HepG2 (cell line): ENCODE results near the gene ABI3BP. TPM values are rescaled to one million over a fixed set of nuclear protein-coding genes. Genes with fewer than 3 reads are reported as not detected.

Source experiments
- ATAC-seq: fragments of 200-7000 bp; cut with Tn5 transposase; 3 replicates; pipeline ENCODE4 v1.9.1; 2020; ENCODE audit warnings: mild to moderate bottlenecking, moderate library complexity
- BruUV-seq: library from RNA; stranded (reverse); fragments of 400-500 nt; replicated peaks from 2 replicates; lab custom pipeline; 2021; lab: Mats Ljungman, UMichigan
- CTCF ChIA-PET: fragments of 300-600 bp; formaldehyde crosslinking; extraction: SDS; loops from one replicate; lab custom pipeline; 2021; ENCODE audit warnings: low total read pairs, inconsistent platforms, low intra/inter-chr PET ratio; lab: Yijun Ruan, JAX
- POLR2A ChIA-PET: fragments of 350-600 bp; sonication (Branson Sonifier 250); formaldehyde crosslinking; loops from one replicate; lab custom pipeline; 2020; ENCODE audit warnings: antibody characterized with exemption, inconsistent platforms; lab: Yijun Ruan, JAX
- DNase-seq: peaks from one replicate; pipeline ENCODE4 v3.0.0-alpha.2; 2015; ENCODE audit warnings: low spot score
- FAIRE-seq: peaks from 3 replicates; lab custom pipeline; 2011; peaks lifted over from hg19 to GRCh38; lab: Jason Lieb, UNC
- H2AFZ ChIP-seq: one replicate; pipeline ENCODE4 v1.6.1; 2011; ENCODE audit warnings: low read length, inconsistent platforms
- H3K27ac ChIP-seq: fragments of 300-600 bp; 3 replicates; pipeline ENCODE4 v1.8.0; 2011; ENCODE audit warnings: mixed run types, mild to moderate bottlenecking, mixed read lengths, low read length, inconsistent platforms; ENCODE audit not compliant: insufficient read depth; ENCODE audit errors: extremely low read length
- H3K27me3 ChIP-seq, 2 experiments: fragments of 200-600 bp in 1 of 2; 2 replicates in 1 of 2; 3 replicates in 1 of 2; pipeline versions ENCODE4 v1.6.0 to v1.8.0; 2011; ENCODE audit warnings: low read length in 2 of 2, mild to moderate bottlenecking in 2 of 2, moderate library complexity in 2 of 2, inconsistent platforms in 1 of 2; ENCODE audit not compliant: insufficient read depth in 2 of 2, control insufficient read depth in 1 of 2
- H3K36me3 ChIP-seq, 2 experiments: fragments of 200-600 bp in 1 of 2; replicated peaks in 1 of 2; 2 replicates in 1 of 2; 3 replicates in 1 of 2; pipeline versions ENCODE4 v1.5.1 to v1.8.0; 2011; ENCODE audit warnings: low read length in 2 of 2, inconsistent platforms in 1 of 2; ENCODE audit not compliant: insufficient read depth in 2 of 2, control insufficient read depth in 1 of 2
- H3K4me1 ChIP-seq: 2 replicates; pipeline ENCODE4 v1.5.1; 2012; ENCODE audit warnings: low read length, inconsistent platforms; ENCODE audit not compliant: insufficient read depth
- H3K4me2 ChIP-seq: 2 replicates; pipeline ENCODE4 v1.6.0; 2011; ENCODE audit warnings: low read depth, low read length, inconsistent platforms
- H3K4me3 ChIP-seq, 3 experiments: fragments of 200-600 bp in 1 of 3; sonication (generic), shearing (Covaris generic) in 1 of 3; replicated peaks in 1 of 3; 2 replicates each; pipeline ENCODE4 v1.5.1; 2011 to 2016; ENCODE audit warnings: low read length in 3 of 3, inconsistent platforms in 2 of 3, low read depth in 2 of 3, mild to moderate bottlenecking in 2 of 3, control low read depth in 1 of 3, mixed read lengths in 1 of 3; ENCODE audit not compliant: insufficient read depth in 1 of 3
- H3K79me2 ChIP-seq: one replicate; pipeline ENCODE4 v1.6.1; 2011; ENCODE audit warnings: low read length, inconsistent platforms; ENCODE audit not compliant: insufficient read depth
- H3K9ac ChIP-seq: 2 replicates; pipeline ENCODE4 v1.6.0; 2011; ENCODE audit warnings: mild to moderate bottlenecking, low read depth, low read length, inconsistent platforms; ENCODE audit not compliant: insufficient read depth
- H3K9me3 ChIP-seq: 2 replicates; pipeline ENCODE4 v1.5.1; 2012; ENCODE audit warnings: mild to moderate bottlenecking, low read length
- H4K20me1 ChIP-seq: 2 replicates; pipeline ENCODE4 v1.6.0; 2011; ENCODE audit warnings: inconsistent platforms, mild to moderate bottlenecking, low read length, moderate library complexity; ENCODE audit not compliant: insufficient read depth
- FOXJ3 ChIP-seq: sonication (generic); formaldehyde crosslinking; IDR thresholded peaks from 2 replicates; pipeline ENCODE4 v1.4.0; 2020; ENCODE audit warnings: missing genetic modification reagents, mild to moderate bottlenecking, borderline replicate concordance
- HOXA3 ChIP-seq: sonication (generic); formaldehyde crosslinking; IDR thresholded peaks from 2 replicates; pipeline ENCODE4 v1.5.0; 2020; ENCODE audit warnings: missing genetic modification reagents
- ISX ChIP-seq: sonication (generic); formaldehyde crosslinking; conservative IDR thresholded peaks from 2 replicates; pipeline ENCODE4 v1.5.0; 2020; ENCODE audit warnings: missing genetic modification reagents
- NR1H2 ChIP-seq: sonication (generic); formaldehyde crosslinking; IDR thresholded peaks from 2 replicates; pipeline ENCODE4 v1.8.1; 2022; ENCODE audit warnings: low read depth, missing genetic modification reagents, borderline replicate concordance
- ZNF556 ChIP-seq: sonication (generic); formaldehyde crosslinking; IDR thresholded peaks from 2 replicates; pipeline ENCODE4 v1.4.0; 2020; ENCODE audit warnings: mild to moderate bottlenecking, missing genetic modification reagents, borderline replicate concordance
- ZNF768 ChIP-seq: sonication (generic); formaldehyde crosslinking; IDR thresholded peaks from 2 replicates; pipeline ENCODE4 v1.4.0; 2020; ENCODE audit warnings: missing genetic modification reagents
- ZNF841 ChIP-seq: sonication (generic); formaldehyde crosslinking; IDR thresholded peaks from 2 replicates; pipeline ENCODE4 v1.8.1; 2023; ENCODE audit warnings: missing genetic modification reagents, borderline replicate concordance
- ZSCAN20 ChIP-seq: sonication (generic); formaldehyde crosslinking; IDR thresholded peaks from 2 replicates; pipeline ENCODE4 v1.4.0; 2020; ENCODE audit warnings: missing genetic modification reagents, mild to moderate bottlenecking, borderline replicate concordance
- WGBS: methylation state at CpG from one replicate; pipeline ENCODE4 v1.1.6; 2017; ENCODE audit warnings: low lambda C conversion rate; 5-methylcytosine and 5-hydroxymethylcytosine counted together
- in situ Hi-C: cut with HindIII; loops from 2 replicates; pipeline ENCODE4 v1.10.0; 2017; ENCODE audit warnings: low pct_unique_long_range_greater_than_20kb; ENCODE audit not compliant: extremely low pct_ligation_motif_present
- intact Hi-C: fragments of 100-400 bp; cut with micrococcal nuclease; formaldehyde crosslinking; loops from one replicate; pipeline ENCODE4 v1.10.0; 2022; ENCODE audit not compliant: unreplicated experiment
- polyA plus RNA-seq, 8 experiments: library from polyadenylated mRNA; depleted of rRNA in 3 of 8; stranded (reverse) in 7 of 8; unstranded in 1 of 8; fragments of >200 nt; fragmentation: Illumina TruSeq in 4 of 8; extraction: Trizol in 4 of 8; gene quantifications; 2 replicates each; pipeline versions ENCODE4 v1.2.1 to v1.2.3, GENCODE V29; 2011 to 2016; ENCODE audit warnings: low read depth in 4 of 8, missing spikeins in 1 of 8, mixed read lengths in 1 of 8; ENCODE audit not compliant: insufficient read depth in 1 of 8
- total RNA-seq, 5 experiments: library from RNA; depleted of rRNA; stranded (reverse); fragments of >200 nt; fragmentation: Illumina TruSeq; extraction: Trizol; gene quantifications; 2 replicates each; pipeline ENCODE4 v1.2.3, GENCODE V29; 2016; ENCODE audit warnings: low read depth in 1 of 5
- TF ChIP-seq, protein P1 (sequence below): fragments of 450-650 bp; IDR thresholded peaks from 2 replicates; pipeline ENCODE4 v1.6.1; 2017; ENCODE audit warnings: mild to moderate bottlenecking
- TF ChIP-seq, protein P2 (sequence below): sonication (generic); formaldehyde crosslinking; IDR thresholded peaks from 2 replicates; pipeline ENCODE4 v1.4.0; 2020; ENCODE audit warnings: missing genetic modification reagents, borderline replicate concordance
- TF ChIP-seq, protein P3 (sequence below): sonication (generic); formaldehyde crosslinking; IDR thresholded peaks from 2 replicates; pipeline ENCODE4 v1.4.0; 2020; ENCODE audit warnings: missing genetic modification reagents
- TF ChIP-seq, protein P4 (sequence below): sonication (generic); formaldehyde crosslinking; IDR thresholded peaks from 2 replicates; pipeline ENCODE4 v1.5.0; 2020; ENCODE audit warnings: missing genetic modification reagents, mild to moderate bottlenecking, borderline replicate concordance

Gene ABI3BP
- total and polyA plus RNA-seq, 2 of the 13 experiments (the other 11 are each of a cell fraction or from before 2014, with no cell fraction given) = not detected

DNA sequence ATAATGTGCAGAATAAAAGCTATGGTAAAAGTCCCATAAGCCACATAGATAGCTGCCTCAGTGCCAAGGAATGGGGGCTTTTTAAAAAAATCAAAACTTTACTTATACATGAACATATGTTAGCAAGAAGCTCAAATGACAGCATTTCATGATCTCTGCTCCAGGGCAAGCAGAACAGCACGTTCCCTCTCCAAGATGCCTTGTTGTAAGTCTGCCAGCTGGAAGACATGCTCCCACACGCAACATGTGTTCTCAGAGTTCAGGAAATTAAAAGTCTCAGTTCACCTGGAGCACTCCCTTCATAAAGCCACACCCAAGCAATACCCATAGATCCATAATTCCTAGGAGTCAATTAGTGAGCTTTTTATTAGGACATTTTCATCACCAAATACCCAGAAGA is 52.2 kb downstream of the ABI3BP start:
- no peak for ATAC-seq
- CTCF ChIA-PET = no interaction called here
- in situ Hi-C loops = no loop called here

DNA sequence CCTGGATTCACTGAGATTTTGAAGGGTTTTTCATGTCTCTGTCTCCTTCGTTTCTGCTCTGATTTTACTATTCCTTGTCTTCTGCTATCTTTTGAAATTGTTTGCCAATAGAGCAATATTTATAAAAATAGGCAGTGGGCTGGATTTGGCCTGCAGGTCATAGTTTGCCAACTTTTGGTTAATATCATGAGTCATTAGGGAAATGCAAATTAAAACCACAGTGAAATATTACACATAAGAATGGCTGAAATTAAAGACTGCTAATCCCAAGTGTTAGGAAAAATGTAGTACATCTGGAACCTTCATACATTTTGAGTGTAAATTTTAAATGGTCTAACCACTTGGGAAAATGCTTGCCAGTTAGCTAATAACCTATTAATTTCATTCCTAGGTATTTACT is 56.3 kb downstream of the ABI3BP start:
- in situ Hi-C loops = no loop called here
- no TSS peak for BruUV-seq
- no peaks in the 10 kb centered on the region; a peak in 1 of 5 replicates for H3K27me3 ChIP-seq
- WGBS = 0% methylated on average over 1 of the region's 1 CpG
- H3K9ac ChIP-seq = no peak overlapping the region
- no peak overlapping the region for H3K4me2 ChIP-seq
- no peaks in the 10 kb centered on the region for H3K79me2 ChIP-seq
- ATAC-seq = no peak
- FAIRE-seq = no peak
- H3K36me3 ChIP-seq = no peaks in the 10 kb centered on the region
- ChIA-PET CTCF (no interaction called here), POLR2A (no interaction called here)
- no peaks in the 10 kb centered on the region for H4K20me1 ChIP-seq
- H3K27ac ChIP-seq = no peak overlapping the region
- DNase-seq = no peak
- intact Hi-C loops = no loop called here
- H3K4me1 ChIP-seq = no peaks in the 10 kb centered on the region
- H3K4me3 ChIP-seq = no peak overlapping the region
- no peak overlapping the region for H2AFZ ChIP-seq
- H3K9me3 ChIP-seq = no peaks in the 10 kb centered on the region
- TF ChIP-seq, protein P1, sequence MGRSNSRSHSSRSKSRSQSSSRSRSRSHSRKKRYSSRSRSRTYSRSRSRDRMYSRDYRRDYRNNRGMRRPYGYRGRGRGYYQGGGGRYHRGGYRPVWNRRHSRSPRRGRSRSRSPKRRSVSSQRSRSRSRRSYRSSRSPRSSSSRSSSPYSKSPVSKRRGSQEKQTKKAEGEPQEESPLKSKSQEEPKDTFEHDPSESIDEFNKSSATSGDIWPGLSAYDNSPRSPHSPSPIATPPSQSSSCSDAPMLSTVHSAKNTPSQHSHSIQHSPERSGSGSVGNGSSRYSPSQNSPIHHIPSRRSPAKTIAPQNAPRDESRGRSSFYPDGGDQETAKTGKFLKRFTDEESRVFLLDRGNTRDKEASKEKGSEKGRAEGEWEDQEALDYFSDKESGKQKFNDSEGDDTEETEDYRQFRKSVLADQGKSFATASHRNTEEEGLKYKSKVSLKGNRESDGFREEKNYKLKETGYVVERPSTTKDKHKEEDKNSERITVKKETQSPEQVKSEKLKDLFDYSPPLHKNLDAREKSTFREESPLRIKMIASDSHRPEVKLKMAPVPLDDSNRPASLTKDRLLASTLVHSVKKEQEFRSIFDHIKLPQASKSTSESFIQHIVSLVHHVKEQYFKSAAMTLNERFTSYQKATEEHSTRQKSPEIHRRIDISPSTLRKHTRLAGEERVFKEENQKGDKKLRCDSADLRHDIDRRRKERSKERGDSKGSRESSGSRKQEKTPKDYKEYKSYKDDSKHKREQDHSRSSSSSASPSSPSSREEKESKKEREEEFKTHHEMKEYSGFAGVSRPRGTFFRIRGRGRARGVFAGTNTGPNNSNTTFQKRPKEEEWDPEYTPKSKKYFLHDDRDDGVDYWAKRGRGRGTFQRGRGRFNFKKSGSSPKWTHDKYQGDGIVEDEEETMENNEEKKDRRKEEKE = no peak
- TF ChIP-seq ISX (no peak), NR1H2 (no peak), FOXJ3 (CRISPR knock-in tag) (no peak), ZNF556 (CRISPR knock-in tag) (no peak), ZNF768 (CRISPR knock-in tag) (no peak), ZSCAN20 (CRISPR knock-in tag) (no peak)
- TF ChIP-seq, protein P2, sequence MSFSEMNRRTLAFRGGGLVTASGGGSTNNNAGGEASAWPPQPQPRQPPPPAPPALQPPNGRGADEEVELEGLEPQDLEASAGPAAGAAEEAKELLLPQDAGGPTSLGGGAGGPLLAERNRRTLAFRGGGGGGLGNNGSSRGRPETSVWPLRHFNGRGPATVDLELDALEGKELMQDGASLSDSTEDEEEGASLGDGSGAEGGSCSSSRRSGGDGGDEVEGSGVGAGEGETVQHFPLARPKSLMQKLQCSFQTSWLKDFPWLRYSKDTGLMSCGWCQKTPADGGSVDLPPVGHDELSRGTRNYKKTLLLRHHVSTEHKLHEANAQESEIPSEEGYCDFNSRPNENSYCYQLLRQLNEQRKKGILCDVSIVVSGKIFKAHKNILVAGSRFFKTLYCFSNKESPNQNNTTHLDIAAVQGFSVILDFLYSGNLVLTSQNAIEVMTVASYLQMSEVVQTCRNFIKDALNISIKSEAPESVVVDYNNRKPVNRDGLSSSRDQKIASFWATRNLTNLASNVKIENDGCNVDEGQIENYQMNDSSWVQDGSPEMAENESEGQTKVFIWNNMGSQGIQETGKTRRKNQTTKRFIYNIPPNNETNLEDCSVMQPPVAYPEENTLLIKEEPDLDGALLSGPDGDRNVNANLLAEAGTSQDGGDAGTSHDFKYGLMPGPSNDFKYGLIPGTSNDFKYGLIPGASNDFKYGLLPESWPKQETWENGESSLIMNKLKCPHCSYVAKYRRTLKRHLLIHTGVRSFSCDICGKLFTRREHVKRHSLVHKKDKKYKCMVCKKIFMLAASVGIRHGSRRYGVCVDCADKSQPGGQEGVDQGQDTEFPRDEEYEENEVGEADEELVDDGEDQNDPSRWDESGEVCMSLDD (CRISPR knock-in tag) = no peak
- TF ChIP-seq, protein P3, sequence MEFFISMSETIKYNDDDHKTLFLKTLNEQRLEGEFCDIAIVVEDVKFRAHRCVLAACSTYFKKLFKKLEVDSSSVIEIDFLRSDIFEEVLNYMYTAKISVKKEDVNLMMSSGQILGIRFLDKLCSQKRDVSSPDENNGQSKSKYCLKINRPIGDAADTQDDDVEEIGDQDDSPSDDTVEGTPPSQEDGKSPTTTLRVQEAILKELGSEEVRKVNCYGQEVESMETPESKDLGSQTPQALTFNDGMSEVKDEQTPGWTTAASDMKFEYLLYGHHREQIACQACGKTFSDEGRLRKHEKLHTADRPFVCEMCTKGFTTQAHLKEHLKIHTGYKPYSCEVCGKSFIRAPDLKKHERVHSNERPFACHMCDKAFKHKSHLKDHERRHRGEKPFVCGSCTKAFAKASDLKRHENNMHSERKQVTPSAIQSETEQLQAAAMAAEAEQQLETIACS = no peak
- TF ChIP-seq, protein P4, sequence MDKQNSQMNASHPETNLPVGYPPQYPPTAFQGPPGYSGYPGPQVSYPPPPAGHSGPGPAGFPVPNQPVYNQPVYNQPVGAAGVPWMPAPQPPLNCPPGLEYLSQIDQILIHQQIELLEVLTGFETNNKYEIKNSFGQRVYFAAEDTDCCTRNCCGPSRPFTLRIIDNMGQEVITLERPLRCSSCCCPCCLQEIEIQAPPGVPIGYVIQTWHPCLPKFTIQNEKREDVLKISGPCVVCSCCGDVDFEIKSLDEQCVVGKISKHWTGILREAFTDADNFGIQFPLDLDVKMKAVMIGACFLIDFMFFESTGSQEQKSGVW (CRISPR knock-in tag) = no peak

More for the DNA sequence above, 52.2 kb downstream of the ABI3BP start:
- Histone ChIP-seq H3K79me2 (no peaks in the 10 kb centered on the region), H3K36me3 (no peaks in the 10 kb centered on the region), H3K4me1 (no peaks in the 10 kb centered on the region), H3K9me3 (no peaks in the 10 kb centered on the region), H4K20me1 (no peaks in the 10 kb centered on the region), H3K27me3 (no peaks in the 10 kb centered on the region; a peak in 1 of 5 replicates), H3K4me3 (no peak overlapping the region), H3K4me2 (no peak overlapping the region), H3K9ac (no peak overlapping the region), H3K27ac (no peak overlapping the region), H2AFZ (no peak overlapping the region)
- POLR2A ChIA-PET = no interaction called here
- WGBS = 7% methylated on average over 2 of the region's 2 CpGs
- intact Hi-C loops = no loop called here
- no peak for FAIRE-seq
- no TSS peak for BruUV-seq
- DNase-seq = no peak
- TF ChIP-seq HOXA3 (CRISPR knock-in tag) (no peak), ZNF841 (no peak)
